MCF 10A (cell line): ENCODE measurements around the gene SRCIN1. TPM values are rescaled to one million over a fixed set of nuclear protein-coding genes. Genes with fewer than 3 reads are reported as not detected.
"Not testable (repeated sequence)": the region's sequence is repeated elsewhere in the genome, so short reads cannot be mapped to it uniquely, and the experiment has no call there.

Experiments
- BruUV-seq: library from RNA; stranded (reverse); fragments of 400-500 nt; replicated peaks from 2 replicates; lab custom pipeline; 2021; lab: Mats Ljungman, UMichigan
- CTCF ChIA-PET: fragments of 300-600 bp; sonication (Branson Sonifier 250); formaldehyde crosslinking; extraction: SDS; loops from one replicate; lab custom pipeline; 2021; ENCODE audit warnings: antibody characterized with exemption, inconsistent platforms; lab: Yijun Ruan, JAX
- POLR2A ChIA-PET: fragments of 300-600, 350-650 bp; sonication (Branson Sonifier 250); formaldehyde crosslinking; extraction: SDS; loops from one replicate; lab custom pipeline; 2020; ENCODE audit warnings: antibody characterized with exemption, inconsistent platforms; lab: Yijun Ruan, JAX
- DNase-seq: peaks from one replicate; pipeline ENCODE4 v3.0.0-alpha.2; 2018; ENCODE audit not compliant: unreplicated experiment
- H3K27ac Mint-ChIP-seq: one replicate; pipeline ENCODE4 v1.8.0; 2022; ENCODE audit warnings: mild to moderate bottlenecking, low read depth, mixed read lengths; ENCODE audit not compliant: unreplicated experiment
- H3K27me3 Mint-ChIP-seq: one replicate; pipeline ENCODE4 v1.8.0; 2022; ENCODE audit warnings: mixed read lengths; ENCODE audit not compliant: insufficient read depth, unreplicated experiment
- H3K36me3 Mint-ChIP-seq: one replicate; pipeline ENCODE4 v1.8.0; 2022; ENCODE audit warnings: mild to moderate bottlenecking, moderate library complexity, mixed read lengths; ENCODE audit not compliant: insufficient read depth, unreplicated experiment
- H3K4me1 Mint-ChIP-seq: one replicate; pipeline ENCODE4 v1.8.0; 2022; ENCODE audit warnings: mixed read lengths; ENCODE audit not compliant: insufficient read depth, unreplicated experiment
- H3K4me3 Mint-ChIP-seq: one replicate; pipeline ENCODE4 v1.8.0; 2022; ENCODE audit warnings: mild to moderate bottlenecking, moderate library complexity, mixed read lengths; ENCODE audit not compliant: unreplicated experiment
- H3K9me3 Mint-ChIP-seq: one replicate; pipeline ENCODE4 v1.8.0; 2022; ENCODE audit warnings: mixed read lengths; ENCODE audit not compliant: unreplicated experiment
- intact Hi-C: fragments of 100-400 bp; cut with micrococcal nuclease; formaldehyde crosslinking; loops from 2 replicates; pipeline ENCODE4 v1.14.1; 2022
- total RNA-seq: library from RNA; stranded (reverse); gene quantifications from 2 replicates; pipeline ENCODE4 v1.2.3, GENCODE V29; 2022
- TF ChIP-seq, protein P1 (sequence below): fragments of 200-600 bp; IDR thresholded peaks from one replicate; pipeline ENCODE4 v1.8.0; 2022; ENCODE audit warnings: antibody characterized with exemption, mild to moderate bottlenecking; ENCODE audit not compliant: unreplicated experiment

SRCIN1 gene
- total RNA-seq, 1 experiment from 2014 or later, result 5.7 TPM

DNA sequence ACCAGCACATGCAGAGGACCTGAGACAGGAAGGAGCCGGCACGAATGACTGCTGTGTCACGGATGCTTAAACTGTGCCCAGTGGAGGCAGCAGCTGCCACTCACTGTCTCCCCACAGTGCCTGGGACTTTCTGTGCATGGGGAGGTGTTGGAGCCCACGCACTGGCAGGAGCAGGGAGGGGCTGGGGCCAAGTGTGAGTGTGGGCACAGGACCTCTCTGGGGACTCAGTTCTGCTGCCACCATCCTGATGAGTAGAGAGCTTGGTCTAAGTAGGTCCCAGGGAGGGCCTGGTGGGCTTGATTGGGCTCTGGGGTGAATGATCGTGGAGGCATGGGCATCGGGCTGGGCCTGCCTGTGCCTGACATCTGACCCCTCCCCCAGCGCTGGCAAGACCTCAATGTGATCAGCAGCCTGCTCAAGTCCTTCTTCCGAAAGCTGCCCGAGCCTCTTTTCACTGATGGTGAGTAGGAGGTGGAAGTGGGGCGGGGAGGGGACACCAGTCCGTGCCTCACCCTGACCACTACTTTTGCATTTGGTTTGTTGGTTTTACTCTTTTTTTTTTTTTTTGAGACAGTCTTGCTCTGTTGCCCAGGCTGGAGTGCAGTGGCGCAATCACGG lies 120.0 kb downstream of the SRCIN1 start:
- BruUV-seq, H3K27me3 Mint-ChIP-seq, DNase-seq, H3K4me3 Mint-ChIP-seq, H3K27ac Mint-ChIP-seq, POLR2A ChIA-PET, H3K9me3 Mint-ChIP-seq: not testable (repeated sequence)
- intact Hi-C loops, result loop anchor here (1.0 kb wide), 1 partner anchor 62 kb away; no protein-coding TSS in a partner anchor
- CTCF ChIA-PET, result interaction anchor here (0.7 to 4.5 kb wide), 8 partner anchors 30 to 183 kb away, joined by 3 to 27 read pairs (median 4); no protein-coding TSS in a partner anchor
- Mint-ChIP-seq H3K4me1 (peaks cover 13% of the 10 kb centered on the region), H3K36me3 (peaks cover 45% of the 10 kb centered on the region)

DNA sequence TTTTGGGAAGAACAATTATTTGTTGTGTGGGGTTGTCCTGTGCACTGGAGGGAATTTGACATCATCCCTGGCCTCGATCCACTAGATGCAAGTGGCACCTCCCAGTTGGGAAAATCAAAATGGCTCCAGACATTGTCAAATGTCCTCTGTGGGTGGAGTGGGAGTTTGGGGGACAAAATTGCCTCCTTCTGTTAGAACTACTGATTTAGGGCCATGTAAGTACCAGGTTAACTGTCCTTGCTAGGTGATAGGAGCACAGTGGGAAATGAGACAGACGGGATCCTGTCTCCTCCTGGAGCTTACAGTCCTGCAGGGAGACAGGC lies 120.6 kb downstream of the SRCIN1 start:
- no peak for DNase-seq
- peaks cover 46% of the 10 kb centered on the region for H3K36me3 Mint-ChIP-seq
- intact Hi-C loops, result loop anchor here (1.0 kb wide), 1 partner anchor 62 kb away; no protein-coding TSS in a partner anchor
- H3K27me3 Mint-ChIP-seq, result no peaks in the 10 kb centered on the region
- no peak overlapping the region for H3K27ac Mint-ChIP-seq
- TF ChIP-seq, protein P1, sequence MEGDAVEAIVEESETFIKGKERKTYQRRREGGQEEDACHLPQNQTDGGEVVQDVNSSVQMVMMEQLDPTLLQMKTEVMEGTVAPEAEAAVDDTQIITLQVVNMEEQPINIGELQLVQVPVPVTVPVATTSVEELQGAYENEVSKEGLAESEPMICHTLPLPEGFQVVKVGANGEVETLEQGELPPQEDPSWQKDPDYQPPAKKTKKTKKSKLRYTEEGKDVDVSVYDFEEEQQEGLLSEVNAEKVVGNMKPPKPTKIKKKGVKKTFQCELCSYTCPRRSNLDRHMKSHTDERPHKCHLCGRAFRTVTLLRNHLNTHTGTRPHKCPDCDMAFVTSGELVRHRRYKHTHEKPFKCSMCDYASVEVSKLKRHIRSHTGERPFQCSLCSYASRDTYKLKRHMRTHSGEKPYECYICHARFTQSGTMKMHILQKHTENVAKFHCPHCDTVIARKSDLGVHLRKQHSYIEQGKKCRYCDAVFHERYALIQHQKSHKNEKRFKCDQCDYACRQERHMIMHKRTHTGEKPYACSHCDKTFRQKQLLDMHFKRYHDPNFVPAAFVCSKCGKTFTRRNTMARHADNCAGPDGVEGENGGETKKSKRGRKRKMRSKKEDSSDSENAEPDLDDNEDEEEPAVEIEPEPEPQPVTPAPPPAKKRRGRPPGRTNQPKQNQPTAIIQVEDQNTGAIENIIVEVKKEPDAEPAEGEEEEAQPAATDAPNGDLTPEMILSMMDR, result no peak
- H3K4me3 Mint-ChIP-seq, result no peak overlapping the region
- ChIA-PET CTCF (interaction anchor here (0.7 to 4.5 kb wide), 8 partner anchors 29 to 184 kb away, joined by 3 to 27 read pairs (median 4); no protein-coding TSS in a partner anchor), POLR2A (no interaction called here)
- no peaks in the 10 kb centered on the region for H3K9me3 Mint-ChIP-seq
- no TSS peak for BruUV-seq
- peaks cover 13% of the 10 kb centered on the region for H3K4me1 Mint-ChIP-seq

DNA sequence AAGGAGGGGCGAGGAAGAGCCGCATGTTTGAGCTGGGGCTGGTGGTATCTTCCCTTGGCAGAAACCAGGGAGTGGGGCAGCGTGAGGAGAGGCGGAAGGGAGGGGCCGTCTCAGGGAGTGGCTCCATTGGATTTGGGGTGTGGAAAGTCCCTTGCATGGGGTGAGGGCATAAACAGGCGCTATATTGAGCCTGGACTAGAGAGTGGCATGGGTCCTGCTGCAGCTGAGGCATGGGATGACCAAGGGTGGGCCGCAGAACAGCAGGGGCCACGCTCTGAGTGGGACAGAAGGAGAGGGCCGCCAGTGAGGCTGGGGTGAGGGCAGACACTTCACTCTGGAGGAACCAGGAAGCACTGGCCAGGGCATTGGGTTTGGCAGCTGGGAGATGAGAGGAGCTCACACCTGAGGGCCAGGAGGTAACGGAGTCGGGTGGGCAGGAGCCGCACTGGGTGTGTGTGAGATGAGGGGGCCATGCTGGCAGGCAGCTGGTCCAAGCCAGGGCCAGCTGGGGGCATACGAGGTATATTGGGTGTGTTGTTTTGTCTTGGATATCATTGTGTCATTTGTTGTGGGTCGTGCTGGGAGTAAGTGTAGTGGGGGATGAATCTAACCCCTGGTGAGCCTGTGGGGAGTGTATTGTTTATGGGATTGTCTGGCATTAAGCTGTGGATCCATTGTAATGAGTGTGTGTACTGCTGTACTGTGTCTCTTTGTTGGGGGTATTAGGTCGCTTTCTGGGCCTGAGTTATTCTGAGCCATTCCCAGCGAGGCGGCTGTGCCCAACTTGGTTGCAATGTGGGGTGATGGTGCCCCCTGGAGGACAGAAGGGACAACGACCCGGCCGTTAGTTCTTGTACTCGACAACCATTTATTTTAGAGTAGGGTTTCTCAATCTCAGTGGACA lies 121.3 kb downstream of the SRCIN1 start:
- H3K27ac Mint-ChIP-seq, BruUV-seq, H3K27me3 Mint-ChIP-seq, H3K9me3 Mint-ChIP-seq, H3K4me3 Mint-ChIP-seq: not testable (repeated sequence)
- peak; percentile 69 for DNase-seq
- intact Hi-C loops, result loop anchor here (1.0 kb wide), 2 partner anchors 40 to 61 kb away; no protein-coding TSS in a partner anchor
- Mint-ChIP-seq H3K4me1 (peaks cover 13% of the 10 kb centered on the region), H3K36me3 (peaks cover 42% of the 10 kb centered on the region)
- CTCF ChIA-PET, result interaction anchor here (0.7 to 4.5 kb wide), 7 partner anchors 34 to 184 kb away, joined by 3 to 27 read pairs (median 3); no protein-coding TSS in a partner anchor
- TF ChIP-seq, protein P1, result peak; percentile 69
- POLR2A ChIA-PET, result interaction anchor here (1.3 kb wide), 1 partner anchor 135 kb away, joined by 3 read pairs; no protein-coding TSS in a partner anchor

DNA sequence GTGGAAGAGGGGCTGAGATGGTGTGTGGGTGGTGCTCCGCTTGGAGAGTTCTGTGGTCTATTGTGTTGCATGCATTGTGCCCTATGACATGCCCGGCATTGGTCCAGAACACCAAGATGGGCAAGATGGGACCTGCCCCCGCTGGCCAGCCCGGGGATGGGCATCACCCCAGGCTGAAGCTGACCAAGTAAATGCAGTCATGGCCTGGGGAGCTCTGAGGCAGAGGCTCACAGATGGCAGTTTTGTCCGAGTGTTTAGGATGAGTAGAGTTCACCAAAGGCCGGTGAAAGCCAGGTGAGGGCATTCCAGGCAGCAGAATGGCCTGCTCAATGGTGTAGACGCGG lies 123.1 kb downstream of the SRCIN1 start:
- H3K27ac Mint-ChIP-seq, H3K27me3 Mint-ChIP-seq, H3K4me3 Mint-ChIP-seq, intact Hi-C loops, H3K9me3 Mint-ChIP-seq, BruUV-seq, DNase-seq: not testable (repeated sequence)
- H3K36me3 Mint-ChIP-seq, result peaks cover 42% of the 10 kb centered on the region
- ChIA-PET CTCF (interaction anchor here (0.6 to 4.5 kb wide), 6 partner anchors 13 to 189 kb away, joined by 3 to 27 read pairs (median 4); no protein-coding TSS in a partner anchor), POLR2A (interaction anchor here (1.3 kb wide), 1 partner anchor 133 kb away, joined by 3 read pairs; no protein-coding TSS in a partner anchor)
- peaks cover 13% of the 10 kb centered on the region for H3K4me1 Mint-ChIP-seq

DNA sequence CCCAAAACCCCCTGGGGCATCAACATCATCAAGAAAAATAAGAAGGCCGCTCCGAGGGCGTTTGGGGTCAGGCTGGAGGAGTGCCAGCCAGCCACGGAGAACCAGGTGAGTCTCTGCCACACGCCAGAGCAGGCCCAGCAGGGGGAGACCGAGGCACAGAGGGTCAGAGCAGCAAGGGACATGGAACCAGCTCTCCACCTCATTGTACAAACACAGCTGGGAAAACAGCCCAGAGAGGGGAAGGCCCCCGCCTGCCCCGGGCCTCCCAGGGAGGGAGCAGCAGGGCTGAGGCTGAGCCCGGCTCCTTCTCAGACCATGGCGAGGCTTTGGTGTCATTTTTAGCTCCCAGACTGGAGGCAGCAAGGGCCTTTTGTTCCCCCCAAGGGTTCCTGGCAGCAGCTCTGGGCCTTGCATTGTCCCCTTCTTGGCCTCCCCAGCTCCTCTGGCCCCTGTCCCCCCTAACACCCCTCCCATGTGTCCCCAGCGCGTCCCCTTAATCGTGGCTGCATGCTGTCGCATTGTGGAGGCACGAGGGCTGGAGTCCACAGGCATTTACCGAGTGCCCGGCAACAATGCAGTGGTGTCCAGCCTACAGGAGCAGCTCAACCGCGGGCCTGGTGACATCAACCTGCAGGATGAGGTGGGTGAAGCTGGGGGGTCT lies 123.6 kb downstream of the SRCIN1 start:
- H3K27ac Mint-ChIP-seq, intact Hi-C loops, POLR2A ChIA-PET, H3K9me3 Mint-ChIP-seq, H3K27me3 Mint-ChIP-seq, DNase-seq, BruUV-seq, H3K4me3 Mint-ChIP-seq: not testable (repeated sequence)
- Mint-ChIP-seq H3K4me1 (peaks cover 13% of the 10 kb centered on the region), H3K36me3 (peaks cover 42% of the 10 kb centered on the region)
- CTCF ChIA-PET, result interaction anchor here (0.5 to 4.5 kb wide), 6 partner anchors 13 to 129 kb away, joined by 3 to 27 read pairs (median 4); no protein-coding TSS in a partner anchor
